Activated CD4-positive, alpha-beta T cell treated with anti-CD3 and anti-CD28 coated beads, Interleukin-2, amount 50 U/mL, for 16 hours (primary cell): Measurements from ENCODE around the gene RNF144A.

Source experiments
- DNase-seq: peaks from one replicate; pipeline ENCODE4 v3.0.0-alpha.2; 2020

RNF144A gene

DNA sequence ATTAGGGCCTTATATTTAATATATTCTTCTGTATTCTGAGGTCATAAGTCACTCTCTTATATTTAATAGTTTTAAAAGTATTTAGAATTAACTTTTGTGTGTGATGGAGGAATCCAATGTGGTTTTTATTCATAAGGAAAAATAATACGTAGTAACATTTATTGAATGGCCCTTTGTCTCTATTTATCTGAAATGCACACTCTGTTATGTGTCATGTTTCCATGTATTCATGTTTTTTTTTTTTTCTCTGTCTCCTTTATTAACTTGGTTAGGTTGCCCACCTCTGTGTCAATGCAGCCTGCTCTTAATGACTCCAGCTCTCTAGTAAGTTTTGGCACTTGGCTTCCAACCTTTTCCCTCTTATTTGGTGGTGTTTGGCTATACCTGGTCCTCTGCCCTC is 33.8 kb downstream of the RNF144A start:
- DNase-seq = no peak

DNA sequence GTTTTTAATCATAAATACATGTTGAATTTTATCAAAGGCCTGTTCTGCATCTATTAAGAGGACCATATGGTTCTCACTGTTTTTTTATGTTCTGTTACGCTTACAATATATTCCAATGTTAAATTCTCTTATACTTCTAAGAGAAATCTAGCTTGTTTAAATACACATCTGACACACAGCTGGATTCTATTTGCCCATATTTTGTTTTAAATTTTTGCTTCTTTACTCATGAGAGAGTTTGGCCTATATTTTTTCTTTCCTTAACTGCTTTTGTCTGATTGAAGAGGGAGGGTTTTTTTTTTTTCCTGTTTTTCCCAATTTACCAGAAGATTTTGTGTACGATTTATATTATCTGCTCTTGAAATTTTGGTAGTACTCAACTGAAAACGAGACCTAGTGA is 34.9 kb downstream of the RNF144A start:
- DNase-seq = no peak

GRCh38 chr2:6954586-6954985 is 37.4 kb downstream of the RNF144A start:
- no peak for DNase-seq

- no peak for DNase-seq
Measured at GRCh38 chr2:6955511-6956136, 38.4 kb downstream of the RNF144A start.

DNA sequence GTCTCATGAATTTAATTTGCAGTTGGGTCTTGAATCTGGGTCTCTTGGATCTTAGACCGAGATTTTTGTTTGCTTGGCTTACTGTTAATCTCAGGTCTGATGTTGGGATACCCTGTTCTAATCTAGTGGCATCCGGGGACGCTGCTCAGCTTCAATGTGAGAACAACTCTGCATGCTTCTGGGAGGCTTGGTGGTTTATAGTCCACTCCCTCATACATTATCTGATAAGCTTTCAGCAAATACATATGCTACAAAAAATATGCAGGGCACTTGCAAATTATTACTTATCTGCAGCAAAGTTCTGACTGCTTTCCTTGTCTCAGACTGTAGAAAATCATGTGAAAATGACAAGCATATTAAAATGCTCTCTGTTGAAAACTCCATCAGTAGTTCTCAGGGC is 39.4 kb downstream of the RNF144A start:
- no peak for DNase-seq

DNA sequence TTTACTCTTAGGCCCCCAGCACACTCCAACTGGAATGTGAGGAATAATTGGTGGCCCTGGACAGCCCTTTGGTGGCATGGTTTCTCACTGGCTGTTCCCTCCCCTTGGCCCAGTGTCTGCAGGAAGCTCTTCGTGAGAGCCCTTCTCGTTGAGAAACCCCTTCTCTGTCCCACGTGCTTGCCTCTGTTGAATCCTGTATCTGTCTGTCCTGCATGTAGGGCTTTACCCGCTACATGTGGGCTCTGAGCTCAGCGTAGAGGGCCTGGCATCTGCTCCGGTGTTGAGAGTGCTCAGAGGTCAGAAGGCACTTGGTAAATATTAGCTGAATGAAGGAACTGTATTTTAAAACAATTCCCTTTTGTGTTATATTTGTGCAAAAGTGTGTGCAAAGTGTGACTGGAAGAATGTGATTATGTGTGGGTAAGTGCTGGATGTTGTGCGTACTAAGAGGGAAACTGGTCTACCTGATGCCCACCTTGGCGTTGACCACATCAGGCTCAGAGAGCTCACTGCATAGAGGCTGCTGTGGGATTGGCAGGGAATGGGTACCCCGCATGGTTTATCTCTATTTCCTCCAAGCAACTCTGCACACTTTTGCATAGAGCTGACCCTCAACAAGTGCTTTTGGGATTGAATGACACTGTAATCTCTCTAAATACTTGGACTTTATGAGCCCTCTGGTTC is 40.0 kb downstream of the RNF144A start:
- no peak for DNase-seq

- DNase-seq = no peak
Measured at GRCh38 chr2:6957910-6958615, 40.9 kb downstream of the RNF144A start.

GRCh38 chr2:6958616-6959235 is 41.5 kb downstream of the RNF144A start:
- no peak for DNase-seq

- no peak for DNase-seq
Measured at GRCh38 chr2:6959751-6960150, 42.5 kb downstream of the RNF144A start.

DNA sequence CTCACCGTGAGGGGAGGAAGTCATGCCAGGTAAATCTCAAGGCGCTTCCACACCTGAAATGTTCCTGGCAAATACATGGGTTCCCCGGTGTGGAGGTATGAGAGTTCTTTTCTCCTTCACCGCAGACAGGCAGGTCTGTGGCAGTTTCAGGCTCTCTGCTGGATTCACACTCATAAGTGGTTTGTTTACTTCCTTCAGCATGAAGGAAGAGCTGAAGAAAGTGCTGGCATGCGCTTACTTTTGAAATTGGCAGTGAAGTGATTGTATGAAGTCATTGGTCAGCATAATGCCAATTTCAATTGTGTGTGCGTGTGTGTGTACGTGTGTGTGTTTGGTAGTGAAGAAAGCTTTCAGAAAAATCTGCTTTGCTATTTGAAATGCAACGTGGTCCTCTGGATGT is 43.4 kb downstream of the RNF144A start:
- no peak for DNase-seq

DNA sequence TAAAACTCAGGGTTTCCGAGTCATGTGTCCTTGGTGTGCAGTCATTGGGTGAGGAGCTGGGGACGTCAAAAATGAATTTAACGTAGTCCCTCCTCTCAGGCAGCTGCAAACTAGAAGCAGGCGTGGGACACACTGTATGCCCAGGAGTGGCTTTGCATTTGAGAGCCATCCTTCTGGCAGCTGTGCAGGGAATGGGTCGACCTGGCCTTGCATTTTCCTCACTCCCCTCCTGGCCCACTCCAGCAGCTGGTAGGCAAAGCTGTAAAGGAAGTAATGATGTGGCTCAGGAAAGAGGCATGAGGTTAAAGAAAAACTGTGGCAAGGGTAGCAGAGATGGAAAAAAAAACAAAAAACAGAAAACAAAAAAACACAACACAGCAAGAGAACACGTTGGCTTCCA is 46.5 kb downstream of the RNF144A start:
- DNase-seq = no peak

DNA sequence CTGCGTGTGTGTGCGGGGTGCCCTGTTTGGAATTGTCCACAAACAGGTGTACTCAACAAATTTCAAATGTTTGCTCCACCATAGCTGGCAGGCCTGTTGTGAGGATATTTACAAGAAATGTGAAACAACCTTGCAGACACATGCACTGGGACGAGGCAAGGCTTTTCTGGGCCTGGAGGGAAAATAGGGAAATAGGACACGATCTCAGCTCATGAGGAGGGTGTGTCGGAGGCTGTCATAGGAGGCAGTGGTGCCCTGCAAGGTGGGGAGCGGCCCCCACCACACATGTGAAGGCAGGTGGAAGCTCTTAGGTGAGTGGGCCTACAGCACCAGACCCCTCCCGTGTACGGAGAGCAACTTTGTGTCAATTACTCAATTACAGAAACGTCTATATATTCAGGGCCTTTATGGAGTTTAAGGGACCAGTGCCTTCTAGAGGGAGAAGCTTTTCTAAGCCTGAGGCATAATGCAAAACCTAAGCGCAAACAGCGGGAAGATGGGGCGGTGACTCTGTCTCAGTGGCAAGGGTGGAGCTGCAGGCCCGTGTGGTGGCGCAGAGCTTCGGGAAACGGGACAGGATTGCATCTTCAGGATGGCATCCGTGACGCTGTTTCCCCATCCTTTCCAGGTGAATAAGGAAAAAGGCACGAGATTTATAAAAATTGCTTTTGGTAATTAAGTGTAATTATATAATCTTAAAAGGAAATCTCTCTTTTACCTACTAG is 48.0 kb downstream of the RNF144A start:
- DNase-seq = no peak

GRCh38 chr2:6966446-6966940 is 49.3 kb downstream of the RNF144A start:
- no peak for DNase-seq

- DNase-seq = no peak
Measured at GRCh38 chr2:6967301-6967700, 50.1 kb downstream of the RNF144A start.

DNA sequence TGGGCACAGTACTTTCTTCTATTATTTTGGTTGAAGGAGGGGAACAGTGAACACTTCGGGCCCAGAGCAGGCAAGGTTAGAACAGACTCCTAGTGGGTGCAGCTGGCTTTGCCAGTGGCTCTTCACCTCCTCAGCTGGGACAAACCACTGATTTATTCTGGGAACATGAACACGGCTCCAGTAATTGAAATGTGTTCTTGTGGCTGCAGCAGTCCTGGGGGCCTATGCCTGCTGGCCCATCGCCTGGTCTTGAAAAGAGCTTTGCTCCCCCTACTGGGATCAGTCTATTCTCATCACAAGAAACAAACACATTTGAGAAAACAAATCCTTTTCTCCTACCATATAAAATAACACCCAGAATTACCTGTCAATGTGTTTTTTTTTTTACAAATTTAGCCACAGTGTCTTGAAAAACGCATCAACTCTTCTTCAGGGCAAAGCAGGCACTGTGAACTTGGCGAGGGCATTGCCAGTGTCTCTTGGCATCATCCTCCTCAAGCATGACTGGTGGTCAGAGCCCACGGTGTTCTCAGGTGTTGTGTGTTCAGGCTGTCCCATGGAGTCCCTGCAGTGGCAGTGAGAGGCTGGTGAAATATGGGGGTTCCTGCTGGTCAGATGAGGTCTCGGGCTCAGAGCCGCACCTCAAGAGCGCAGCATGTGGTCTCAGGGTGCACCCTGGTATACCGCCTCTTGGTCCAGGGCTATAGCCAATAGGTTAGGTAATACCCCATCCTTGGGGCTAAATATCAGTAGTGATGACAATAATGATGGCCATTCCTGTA is 51.3 kb downstream of the RNF144A start:
- DNase-seq = no peak

- no peak for DNase-seq
Measured at GRCh38 chr2:6970551-6970950, 53.3 kb downstream of the RNF144A start.

GRCh38 chr2:6970976-6971480 is 53.8 kb downstream of the RNF144A start:
- no peak for DNase-seq

DNA sequence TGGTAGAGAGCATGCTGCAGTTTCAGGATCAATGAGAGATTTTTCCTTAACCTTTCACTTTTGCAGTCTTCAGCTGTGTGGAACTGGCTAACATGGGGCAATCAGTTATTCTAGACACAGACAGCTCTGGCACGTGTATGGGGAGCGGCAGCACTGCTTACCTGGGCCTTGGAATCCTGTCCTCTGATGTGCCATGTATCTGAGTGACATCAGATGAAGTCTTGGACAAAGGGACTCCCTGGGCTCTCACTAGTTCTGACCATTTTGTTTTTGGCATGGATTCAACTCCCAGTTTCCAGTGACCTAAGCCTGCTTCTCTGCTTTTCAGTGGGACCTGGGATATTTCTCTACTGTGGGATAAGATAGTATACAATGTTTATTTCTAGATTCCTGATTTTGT is 54.3 kb downstream of the RNF144A start:
- no peak for DNase-seq

- DNase-seq = no peak
Measured at GRCh38 chr2:6972067-6972710, 55.0 kb downstream of the RNF144A start.

DNA sequence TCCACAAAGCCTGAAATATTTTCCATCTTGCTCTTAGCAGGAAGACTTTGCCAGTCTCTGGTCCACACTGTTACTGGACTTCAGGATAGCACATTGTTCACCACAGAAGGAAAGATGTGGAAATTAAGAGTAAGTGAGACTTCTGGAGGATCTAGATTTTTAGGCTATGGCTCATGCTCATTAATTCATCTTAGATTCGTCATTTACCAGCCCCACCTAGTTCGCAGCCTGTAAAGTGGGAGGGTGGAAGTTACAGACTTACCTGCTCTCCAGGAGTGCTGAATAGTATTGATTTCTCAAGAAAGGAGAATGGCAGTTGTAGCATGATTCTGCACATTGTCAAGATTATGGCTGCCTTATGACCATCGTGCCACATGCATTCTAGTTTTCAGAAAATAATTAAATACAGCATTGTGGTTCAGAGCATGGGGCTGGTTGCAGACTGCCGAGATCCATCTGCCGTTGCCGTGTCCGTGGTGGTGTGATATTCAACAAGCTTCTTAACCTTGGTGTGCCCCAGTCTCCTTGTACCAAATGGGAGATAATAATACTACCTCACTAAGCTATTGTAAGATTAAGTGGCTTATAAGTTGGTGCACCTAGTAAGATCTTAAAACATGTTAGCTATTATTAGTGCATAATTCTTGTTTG is 56.8 kb downstream of the RNF144A start:
- no peak for DNase-seq

DNA sequence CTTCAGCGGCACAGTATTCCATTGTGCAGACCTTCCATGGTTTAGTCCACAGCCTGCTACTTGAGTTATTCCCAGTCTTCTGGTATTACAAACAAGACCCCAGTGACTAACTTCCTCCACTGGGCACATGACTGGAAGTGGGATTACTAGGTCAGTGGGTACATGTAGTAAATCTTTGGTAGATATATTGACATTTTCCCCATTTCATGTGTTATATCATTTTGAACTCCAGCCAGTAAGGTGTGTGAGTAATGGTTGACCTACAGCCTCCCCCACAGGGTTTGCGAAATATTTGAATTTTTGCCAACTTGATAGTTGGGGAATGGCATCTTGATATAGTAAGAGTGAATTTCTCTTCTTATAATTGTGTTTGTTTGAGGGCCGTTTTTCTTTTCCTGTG is 58.8 kb downstream of the RNF144A start:
- DNase-seq = no peak
